HG02970 (cell line): ENCODE results near the gene PDE7B.

Experiments
- ATAC-seq: cut with Tn5 transposase; IDR thresholded peaks from one replicate; pipeline ENCODE4 v1.9.1; 2021; ENCODE audit warnings: mild to moderate bottlenecking, moderate library complexity, moderate number of reproducible peaks; ENCODE audit not compliant: unreplicated experiment, low FRiP score

Gene PDE7B

GRCh38 chr6:135974426-135974825 lies 122.9 kb downstream of the PDE7B start:
- no peak for ATAC-seq

- no peak for ATAC-seq
Observed at GRCh38 chr6:135976585-135976984, 125.1 kb downstream of the PDE7B start.

- ATAC-seq = no peak
Observed at GRCh38 chr6:135983093-135983492, 131.6 kb downstream of the PDE7B start.

GRCh38 chr6:135983718-135984343 lies 132.3 kb downstream of the PDE7B start:
- no peak for ATAC-seq

GRCh38 chr6:135985471-135985870 lies 134.0 kb downstream of the PDE7B start:
- ATAC-seq = no peak

GRCh38 chr6:135987226-135987625 lies 135.7 kb downstream of the PDE7B start:
- ATAC-seq = no peak

GRCh38 chr6:135990439-135990838 lies 138.9 kb downstream of the PDE7B start:
- no peak for ATAC-seq

GRCh38 chr6:135990855-135991464 lies 139.5 kb downstream of the PDE7B start:
- ATAC-seq = no peak

GRCh38 chr6:135992739-135993138 lies 141.2 kb downstream of the PDE7B start:
- no peak for ATAC-seq

- ATAC-seq = no peak
Observed at GRCh38 chr6:135993361-135993760, 141.9 kb downstream of the PDE7B start.

GRCh38 chr6:135994857-135995544 lies 143.5 kb downstream of the PDE7B start:
- no peak for ATAC-seq

- no peak for ATAC-seq
Observed at GRCh38 chr6:135995545-135995898, 144.0 kb downstream of the PDE7B start.

GRCh38 chr6:135996668-135997067 lies 145.2 kb downstream of the PDE7B start:
- ATAC-seq = no peak

GRCh38 chr6:135999393-135999792 lies 147.9 kb downstream of the PDE7B start:
- ATAC-seq = no peak

- ATAC-seq = no peak
Observed at GRCh38 chr6:136007345-136007744, 155.8 kb downstream of the PDE7B start.

GRCh38 chr6:136011475-136011874 lies 160.0 kb downstream of the PDE7B start:
- no peak for ATAC-seq

- no peak for ATAC-seq
Observed at GRCh38 chr6:136012198-136012887, 160.8 kb downstream of the PDE7B start.

- ATAC-seq = no peak
Observed at GRCh38 chr6:136012943-136013342, 161.4 kb downstream of the PDE7B start.

GRCh38 chr6:136014454-136015437 lies 163.2 kb downstream of the PDE7B start:
- no peak for ATAC-seq

- ATAC-seq = no peak
Observed at GRCh38 chr6:136015531-136015930, 164.0 kb downstream of the PDE7B start.
